Fibroblast of lung (primary cell): Measurements from ENCODE around the gene DNAH6. TPM values are rescaled to one million over a fixed set of nuclear protein-coding genes. Genes with fewer than 3 reads are reported as not detected.

Source experiments
- DNase-seq, 2 donors: peaks; one replicate each; pipeline versions ENCODE4 v3.0.0 to v3.0.0-alpha.2; 2010; ENCODE audit warnings: low read depth in 2 of 2
- H2AFZ ChIP-seq: 2 replicates; pipeline ENCODE4 v1.5.1; 2012; ENCODE audit warnings: low read length, control low read depth, inconsistent platforms
- H3K27ac ChIP-seq: 2 replicates; pipeline ENCODE4 v1.5.1; 2011; ENCODE audit warnings: low read length, control low read depth; ENCODE audit not compliant: insufficient read depth
- H3K27me3 ChIP-seq: 2 replicates; pipeline ENCODE4 v1.5.1; 2011; ENCODE audit warnings: mild to moderate bottlenecking, low read length; ENCODE audit not compliant: control insufficient read depth, insufficient read depth
- H3K36me3 ChIP-seq: 2 replicates; pipeline ENCODE4 v1.5.1; 2011; ENCODE audit warnings: low read length; ENCODE audit not compliant: control insufficient read depth, insufficient read depth
- H3K4me1 ChIP-seq: 2 replicates; pipeline ENCODE4 v1.5.1; 2011; ENCODE audit warnings: low read length; ENCODE audit not compliant: control insufficient read depth, insufficient read depth; ENCODE audit errors: extremely low read depth
- H3K4me2 ChIP-seq: 2 replicates; pipeline ENCODE4 v1.5.1; 2011; ENCODE audit warnings: low read length, control low read depth; ENCODE audit not compliant: insufficient read depth; ENCODE audit errors: extremely low read depth
- H3K4me3 ChIP-seq, 4 experiments: fragments of 200-600 bp in 1 of 4; sonication (generic) in 1 of 4; replicated peaks in 1 of 4; 2 replicates each; pipeline ENCODE4 v1.5.1; 2011 to 2016; ENCODE audit warnings: low read length in 4 of 4, low read depth in 3 of 4, mild to moderate bottlenecking in 3 of 4, control low read depth in 2 of 4, inconsistent platforms in 1 of 4, mixed read lengths in 1 of 4; ENCODE audit not compliant: insufficient read depth in 1 of 4; ENCODE audit errors: control extremely low read depth in 1 of 4
- H3K79me2 ChIP-seq: 2 replicates; pipeline ENCODE4 v1.5.1; 2012; ENCODE audit warnings: mild to moderate bottlenecking, low read length, inconsistent platforms; ENCODE audit not compliant: control insufficient read depth, insufficient read depth
- H3K9ac ChIP-seq: 2 replicates; pipeline ENCODE4 v1.5.1; 2011; ENCODE audit warnings: mild to moderate bottlenecking, low read length, control low read depth; ENCODE audit not compliant: insufficient read depth
- H3K9me3 ChIP-seq: 2 replicates; pipeline ENCODE4 v1.5.1; 2012; ENCODE audit warnings: low read depth, low read length; ENCODE audit not compliant: control insufficient read depth, insufficient read depth
- H4K20me1 ChIP-seq: 2 replicates; pipeline ENCODE4 v1.5.1; 2011; ENCODE audit warnings: low read length; ENCODE audit not compliant: control insufficient read depth, insufficient read depth; ENCODE audit errors: extremely low read depth
- EZH2 ChIP-seq: IDR thresholded peaks from 2 replicates; pipeline ENCODE4 v1.5.1; 2012; ENCODE audit warnings: low read length, control low read depth, mild to moderate bottlenecking; ENCODE audit errors: missing control alignments
- polyA plus RNA-seq, 2 donors: library from polyadenylated mRNA; depleted of rRNA in 1 of 2; stranded (reverse) in 1 of 2; unstranded in 1 of 2; fragments of >200 nt; gene quantifications; 2 replicates each; pipeline ENCODE4 v1.2.1, GENCODE V29; 2011 to 2012; ENCODE audit warnings: missing spikeins in 1 of 2
- total RNA-seq: library from RNA; depleted of rRNA; stranded (reverse); fragments of >200 nt; gene quantifications from 2 replicates; pipeline ENCODE4 v1.2.1, GENCODE V29; 2014
- TF ChIP-seq, protein P1 (sequence below), 2 donors: IDR thresholded peaks in 1 of 2; conservative IDR thresholded peaks in 1 of 2; 1 replicate in 1 of 2; 2 replicates in 1 of 2; pipeline ENCODE4 v1.5.1; 2011 to 2012; ENCODE audit warnings: low read length in 2 of 2, control low read depth in 1 of 2, inconsistent platforms in 1 of 2, low read depth in 1 of 2, mild to moderate bottlenecking in 1 of 2

The DNAH6 gene
- total and polyA plus RNA-seq, 2 donors (not counting 1 experiment from before 2014, with no cell fraction given), result under 0.01 to 0.01 TPM

DNA sequence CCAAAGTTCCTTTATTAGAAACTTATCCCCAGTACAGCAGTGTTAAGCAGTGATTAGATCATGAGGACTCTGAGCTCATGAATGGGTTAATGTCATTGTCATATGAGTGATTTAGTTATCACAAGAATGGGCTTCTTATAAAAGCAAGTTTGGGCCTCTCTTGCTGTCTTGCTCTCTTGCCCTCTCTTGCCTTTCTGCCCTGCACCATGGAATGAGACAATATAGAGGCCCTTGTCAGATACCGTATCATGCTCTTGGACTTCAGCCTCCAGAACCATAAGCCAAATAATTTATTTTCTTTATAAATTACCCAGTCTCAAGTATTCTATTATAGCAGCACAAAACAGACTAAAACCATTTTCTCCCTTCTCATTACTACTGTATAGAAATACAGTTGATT lies 238.8 kb downstream of the DNAH6 start:
- no peak for DNase-seq
- no peaks in the 10 kb centered on the region for H3K4me1 ChIP-seq

DNA sequence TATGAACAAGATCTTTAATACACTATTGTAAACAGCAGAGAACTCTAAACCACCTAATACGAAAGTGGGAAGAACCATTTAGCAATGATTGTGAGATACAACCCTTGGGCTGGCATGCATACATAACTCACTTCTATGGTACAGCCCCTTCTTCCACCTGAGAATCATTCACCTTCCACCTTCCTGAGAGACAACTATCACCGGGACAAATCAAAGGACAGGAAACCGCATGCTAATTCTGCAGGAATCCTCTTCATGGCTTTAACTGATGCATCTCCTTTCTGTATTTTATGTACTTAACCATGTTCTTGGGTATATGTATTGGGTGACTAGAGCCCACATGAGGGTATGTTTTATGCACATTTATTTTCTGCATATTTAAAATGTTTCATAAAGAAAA lies 241.3 kb downstream of the DNAH6 start:
- no peak overlapping the region for H3K4me2 ChIP-seq
- no peaks in the 10 kb centered on the region for H3K9me3 ChIP-seq
- H3K79me2 ChIP-seq, result no peaks in the 10 kb centered on the region
- H3K4me1 ChIP-seq, result no peaks in the 10 kb centered on the region
- no peak overlapping the region for H3K9ac ChIP-seq
- no peak for TF ChIP-seq EZH2
- TF ChIP-seq, protein P1, sequence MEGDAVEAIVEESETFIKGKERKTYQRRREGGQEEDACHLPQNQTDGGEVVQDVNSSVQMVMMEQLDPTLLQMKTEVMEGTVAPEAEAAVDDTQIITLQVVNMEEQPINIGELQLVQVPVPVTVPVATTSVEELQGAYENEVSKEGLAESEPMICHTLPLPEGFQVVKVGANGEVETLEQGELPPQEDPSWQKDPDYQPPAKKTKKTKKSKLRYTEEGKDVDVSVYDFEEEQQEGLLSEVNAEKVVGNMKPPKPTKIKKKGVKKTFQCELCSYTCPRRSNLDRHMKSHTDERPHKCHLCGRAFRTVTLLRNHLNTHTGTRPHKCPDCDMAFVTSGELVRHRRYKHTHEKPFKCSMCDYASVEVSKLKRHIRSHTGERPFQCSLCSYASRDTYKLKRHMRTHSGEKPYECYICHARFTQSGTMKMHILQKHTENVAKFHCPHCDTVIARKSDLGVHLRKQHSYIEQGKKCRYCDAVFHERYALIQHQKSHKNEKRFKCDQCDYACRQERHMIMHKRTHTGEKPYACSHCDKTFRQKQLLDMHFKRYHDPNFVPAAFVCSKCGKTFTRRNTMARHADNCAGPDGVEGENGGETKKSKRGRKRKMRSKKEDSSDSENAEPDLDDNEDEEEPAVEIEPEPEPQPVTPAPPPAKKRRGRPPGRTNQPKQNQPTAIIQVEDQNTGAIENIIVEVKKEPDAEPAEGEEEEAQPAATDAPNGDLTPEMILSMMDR (conservative IDR thresholded peaks at IDR 0.05 in 1 of 2, IDR thresholded peaks at IDR 0.05 in 1 of 2; ENCODE audit: low read depth in 1 of 2, low read length in 2 of 2), result no peak
- H4K20me1 ChIP-seq, result no peaks in the 10 kb centered on the region
- no peak for DNase-seq
- H3K36me3 ChIP-seq, result no peaks in the 10 kb centered on the region
- no peaks in the 10 kb centered on the region for H3K27me3 ChIP-seq
- no peak overlapping the region for H3K27ac ChIP-seq
- no peak overlapping the region for H2AFZ ChIP-seq
- no peak overlapping the region for H3K4me3 ChIP-seq

More for the DNA sequence above, 238.8 kb downstream of the DNAH6 start:
- no peaks in the 10 kb centered on the region for H3K36me3 ChIP-seq
- H3K9me3 ChIP-seq, result no peaks in the 10 kb centered on the region
- no peaks in the 10 kb centered on the region for H3K27me3 ChIP-seq
- no peaks in the 10 kb centered on the region for H3K79me2 ChIP-seq
- no peak overlapping the region for H3K27ac ChIP-seq
- H2AFZ ChIP-seq, result no peak overlapping the region
- no peak overlapping the region for H3K4me3 ChIP-seq
- TF ChIP-seq EZH2, result no peak
- TF ChIP-seq, protein P1 (conservative IDR thresholded peaks at IDR 0.05 in 1 of 2, IDR thresholded peaks at IDR 0.05 in 1 of 2; ENCODE audit: low read depth in 1 of 2, low read length in 2 of 2), result no peak
- no peak overlapping the region for H3K9ac ChIP-seq
- H4K20me1 ChIP-seq, result no peaks in the 10 kb centered on the region
- H3K4me2 ChIP-seq, result no peak overlapping the region

DNA sequence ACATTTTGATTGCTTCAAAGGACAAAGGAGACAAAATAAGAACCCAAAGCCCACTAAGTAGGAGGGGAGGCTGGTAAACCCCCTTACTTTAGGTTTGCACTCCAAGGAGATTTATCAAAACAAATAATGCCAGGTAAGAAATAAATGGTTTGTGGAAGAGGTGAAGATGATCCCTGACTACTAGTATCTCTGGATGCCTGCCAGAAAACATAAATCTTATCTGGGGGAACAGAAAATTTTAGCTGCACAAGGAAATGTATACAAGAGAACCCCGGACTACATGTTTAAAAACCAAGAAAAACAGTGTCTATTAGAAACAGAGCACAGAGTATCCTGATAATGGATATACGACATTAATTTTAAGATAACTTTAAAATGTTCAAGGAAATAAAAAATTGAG lies 250.5 kb downstream of the DNAH6 start:
- Histone ChIP-seq H3K4me2 (no peak overlapping the region), H3K36me3 (no peaks in the 10 kb centered on the region), H2AFZ (no peak overlapping the region), H3K4me1 (no peaks in the 10 kb centered on the region), H4K20me1 (no peaks in the 10 kb centered on the region), H3K27ac (no peak overlapping the region), H3K9me3 (no peaks in the 10 kb centered on the region), H3K79me2 (no peaks in the 10 kb centered on the region), H3K4me3 (no peak overlapping the region), H3K27me3 (no peaks in the 10 kb centered on the region), H3K9ac (no peak overlapping the region)
- TF ChIP-seq, protein P1 (conservative IDR thresholded peaks at IDR 0.05 in 1 of 2, IDR thresholded peaks at IDR 0.05 in 1 of 2; ENCODE audit: low read depth in 1 of 2, low read length in 2 of 2), result no peak
- no peak for TF ChIP-seq EZH2
- DNase-seq, result no peak
